Loucy (cell line): ENCODE results near the gene ADGRD1.

ENCODE experiments used
- H2AFZ ChIP-seq: fragments of 200-600 bp; sonication (generic); 2 replicates; pipeline ENCODE4 v1.6.0; 2016; ENCODE audit warnings: antibody characterized with exemption, mild to moderate bottlenecking, low read length, moderate library complexity
- H3F3A ChIP-seq: fragments of 200-600 bp; 2 replicates; pipeline ENCODE4 v1.6.0; 2016; ENCODE audit warnings: antibody characterized with exemption, low read depth, mild to moderate bottlenecking
- H3K27me3 ChIP-seq: fragments of 200-600 bp; sonication (generic); 2 replicates; pipeline ENCODE4 v1.6.1; 2014; ENCODE audit warnings: low read length, mild to moderate bottlenecking; ENCODE audit not compliant: insufficient read depth, poor library complexity, severe bottlenecking
- H3K36me3 ChIP-seq: fragments of 200-600 bp; sonication (generic); 2 replicates; pipeline ENCODE4 v1.6.1; 2016; ENCODE audit warnings: low read length; ENCODE audit not compliant: insufficient read depth
- H3K4me1 ChIP-seq: fragments of 200-600 bp; sonication (generic); 2 replicates; pipeline ENCODE4 v1.5.1; 2014; ENCODE audit warnings: low read length, mild to moderate bottlenecking; ENCODE audit not compliant: insufficient read depth, poor library complexity, severe bottlenecking
- H3K4me2 ChIP-seq: fragments of 200-600 bp; sonication (generic); 2 replicates; pipeline ENCODE4 v1.6.0; 2014; ENCODE audit warnings: antibody characterized with exemption, low read length, low read depth, mild to moderate bottlenecking; ENCODE audit not compliant: poor library complexity, severe bottlenecking
- H3K4me3 ChIP-seq: fragments of 200-600 bp; sonication (generic); 2 replicates; pipeline ENCODE4 v1.5.1; 2014; ENCODE audit warnings: low read length, mild to moderate bottlenecking, mixed read lengths; ENCODE audit not compliant: poor library complexity, severe bottlenecking
- H3K79me2 ChIP-seq: fragments of 200-600 bp; sonication (generic); 2 replicates; pipeline ENCODE4 v1.6.1; 2014; ENCODE audit warnings: low read length; ENCODE audit not compliant: insufficient read depth
- H3K9ac ChIP-seq: fragments of 200-600 bp; sonication (generic); 2 replicates; pipeline ENCODE4 v1.6.0; 2014; ENCODE audit warnings: mild to moderate bottlenecking, low read depth, low read length, moderate library complexity; ENCODE audit not compliant: poor library complexity, severe bottlenecking
- H3K9me2 ChIP-seq: fragments of 200-600 bp; sonication (generic); replicated peaks from 2 replicates; pipeline ENCODE4 v1.6.1; 2016; ENCODE audit warnings: low read depth, low read length, mixed read lengths
- H3K9me3 ChIP-seq: fragments of 200-600 bp; sonication (generic); 2 replicates; pipeline ENCODE4 v1.6.1; 2014; ENCODE audit warnings: mild to moderate bottlenecking, antibody characterized with exemption, low read length, low read depth; ENCODE audit not compliant: insufficient read depth
- H4K20me1 ChIP-seq: fragments of 200-600 bp; sonication (generic); 2 replicates; pipeline ENCODE4 v1.6.0; 2014; ENCODE audit warnings: antibody characterized with exemption, low read length, mild to moderate bottlenecking; ENCODE audit not compliant: insufficient read depth, poor library complexity, severe bottlenecking
- EZH2phosphoT487 ChIP-seq: fragments of 200-600 bp; IDR thresholded peaks from 2 replicates; pipeline ENCODE4 v1.6.1; 2018; ENCODE audit warnings: antibody characterized with exemption, mild to moderate bottlenecking, moderate library complexity, borderline replicate concordance
- TF ChIP-seq, protein P1 (sequence below): fragments of 200-600 bp; sonication (generic); conservative IDR thresholded peaks from 2 replicates; pipeline ENCODE4 v1.5.1; 2014; ENCODE audit warnings: mild to moderate bottlenecking, antibody characterized with exemption, low read length

ADGRD1 gene

DNA sequence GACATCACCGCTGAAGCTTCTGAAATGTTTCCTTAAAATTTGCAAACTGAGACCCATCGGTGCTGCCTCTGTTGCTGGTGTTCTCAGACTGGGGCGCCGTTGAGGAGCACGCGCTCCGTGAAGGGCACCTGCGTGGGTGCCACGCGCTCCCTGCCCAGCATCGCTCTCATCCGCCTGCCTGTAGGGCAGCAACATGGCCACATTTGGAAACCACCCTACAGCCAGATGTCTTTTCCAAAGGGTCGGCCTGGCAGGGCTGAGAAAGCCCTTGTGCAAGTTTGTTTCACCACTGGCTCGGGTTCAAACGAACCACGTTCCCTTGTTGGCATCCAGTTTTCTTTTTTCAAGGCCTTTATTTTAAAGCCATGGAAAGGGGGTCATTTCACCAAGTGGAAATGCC lies 13.9 kb downstream of the ADGRD1 start:
- no peak for TF ChIP-seq EZH2phosphoT487
- TF ChIP-seq, protein P1, sequence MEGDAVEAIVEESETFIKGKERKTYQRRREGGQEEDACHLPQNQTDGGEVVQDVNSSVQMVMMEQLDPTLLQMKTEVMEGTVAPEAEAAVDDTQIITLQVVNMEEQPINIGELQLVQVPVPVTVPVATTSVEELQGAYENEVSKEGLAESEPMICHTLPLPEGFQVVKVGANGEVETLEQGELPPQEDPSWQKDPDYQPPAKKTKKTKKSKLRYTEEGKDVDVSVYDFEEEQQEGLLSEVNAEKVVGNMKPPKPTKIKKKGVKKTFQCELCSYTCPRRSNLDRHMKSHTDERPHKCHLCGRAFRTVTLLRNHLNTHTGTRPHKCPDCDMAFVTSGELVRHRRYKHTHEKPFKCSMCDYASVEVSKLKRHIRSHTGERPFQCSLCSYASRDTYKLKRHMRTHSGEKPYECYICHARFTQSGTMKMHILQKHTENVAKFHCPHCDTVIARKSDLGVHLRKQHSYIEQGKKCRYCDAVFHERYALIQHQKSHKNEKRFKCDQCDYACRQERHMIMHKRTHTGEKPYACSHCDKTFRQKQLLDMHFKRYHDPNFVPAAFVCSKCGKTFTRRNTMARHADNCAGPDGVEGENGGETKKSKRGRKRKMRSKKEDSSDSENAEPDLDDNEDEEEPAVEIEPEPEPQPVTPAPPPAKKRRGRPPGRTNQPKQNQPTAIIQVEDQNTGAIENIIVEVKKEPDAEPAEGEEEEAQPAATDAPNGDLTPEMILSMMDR, result no peak
- no peak overlapping the region for H3K4me3 ChIP-seq
- H3K4me2 ChIP-seq, result no peak overlapping the region
- no peaks in the 10 kb centered on the region for H3K9me2 ChIP-seq
- H3K4me1 ChIP-seq, result no peaks in the 10 kb centered on the region
- H3K36me3 ChIP-seq, result no peaks in the 10 kb centered on the region
- no peak overlapping the region for H2AFZ ChIP-seq
- no peaks in the 10 kb centered on the region for H3F3A ChIP-seq
- no peak overlapping the region for H3K9ac ChIP-seq
- no peaks in the 10 kb centered on the region for H3K79me2 ChIP-seq
- peaks cover 3% of the 10 kb centered on the region; the same call in 1 of the 2 replicates for H3K9me3 ChIP-seq
- no peaks in the 10 kb centered on the region for H4K20me1 ChIP-seq
- H3K27me3 ChIP-seq, result no peaks in the 10 kb centered on the region

DNA sequence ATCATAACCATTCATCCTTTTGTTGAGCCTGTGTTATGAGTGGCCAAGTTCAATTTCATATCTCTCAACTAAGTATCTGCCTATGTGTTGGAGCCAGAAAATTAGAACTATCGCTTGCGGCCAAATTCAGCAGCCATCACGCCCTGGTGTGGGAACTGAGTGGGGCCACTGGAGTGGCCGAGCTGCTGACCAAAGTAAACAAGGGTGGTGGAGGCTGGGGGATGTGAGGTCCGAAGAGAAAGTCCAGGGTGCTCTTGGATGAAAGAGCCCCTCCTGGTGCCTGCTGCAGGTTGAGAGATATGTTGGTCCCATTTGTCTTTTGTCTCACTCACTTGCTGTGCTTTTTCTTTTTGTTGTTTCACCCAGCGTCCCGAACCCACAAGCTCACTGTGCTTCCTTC lies 14.9 kb downstream of the ADGRD1 start:
- no peak overlapping the region for H3K4me2 ChIP-seq
- H3K4me1 ChIP-seq, result no peaks in the 10 kb centered on the region
- H4K20me1 ChIP-seq, result no peaks in the 10 kb centered on the region
- no peaks in the 10 kb centered on the region for H3K9me2 ChIP-seq
- H2AFZ ChIP-seq, result no peak overlapping the region
- peaks cover 3% of the 10 kb centered on the region; the same call in 1 of the 2 replicates for H3K9me3 ChIP-seq
- no peak overlapping the region for H3K4me3 ChIP-seq
- no peaks in the 10 kb centered on the region for H3K36me3 ChIP-seq
- no peaks in the 10 kb centered on the region for H3F3A ChIP-seq
- no peaks in the 10 kb centered on the region for H3K79me2 ChIP-seq
- H3K9ac ChIP-seq, result no peak overlapping the region
- H3K27me3 ChIP-seq, result no peaks in the 10 kb centered on the region
- no peak for TF ChIP-seq EZH2phosphoT487
- TF ChIP-seq, protein P1, result no peak

DNA sequence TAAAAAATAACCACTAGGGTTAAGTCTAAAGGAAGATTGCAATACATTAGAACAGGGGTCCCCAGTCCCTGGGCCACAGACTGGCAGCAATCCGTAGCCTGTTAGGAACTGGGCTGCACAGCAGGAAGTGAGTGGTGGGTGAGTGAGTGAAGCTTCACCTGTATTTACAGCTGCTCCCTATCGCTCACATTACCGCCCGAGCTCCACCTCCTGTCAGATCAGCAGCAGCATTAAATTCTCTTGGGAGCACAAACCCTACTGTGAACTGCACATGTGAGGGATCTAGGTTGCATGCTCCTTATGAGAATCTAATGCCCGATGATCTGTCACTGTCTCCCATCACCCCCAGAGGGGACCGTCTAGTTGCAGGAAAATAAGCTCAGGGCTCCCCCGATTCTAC lies 15.5 kb downstream of the ADGRD1 start:
- Histone ChIP-seq H3K36me3 (no peaks in the 10 kb centered on the region), H3K27me3 (no peaks in the 10 kb centered on the region), H4K20me1 (no peaks in the 10 kb centered on the region), H3K4me1 (no peaks in the 10 kb centered on the region), H3K4me2 (no peak overlapping the region), H3K9ac (no peak overlapping the region), H3K4me3 (no peak overlapping the region), H2AFZ (no peak overlapping the region), H3K9me2 (no peaks in the 10 kb centered on the region), H3F3A (no peaks in the 10 kb centered on the region), H3K79me2 (no peaks in the 10 kb centered on the region), H3K9me3 (peaks cover 3% of the 10 kb centered on the region; the same call in 1 of the 2 replicates)
- TF ChIP-seq EZH2phosphoT487, result no peak
- TF ChIP-seq, protein P1, result no peak
